Heart left ventricle (tissue), 16 donors: Measurements from ENCODE around the gene NT5DC2. TPM values are rescaled to one million over a fixed set of nuclear protein-coding genes. Genes with fewer than 3 reads are reported as not detected.

Experiments
- ATAC-seq, 4 donors: fragments of 200-7000 bp; cut with Tn5 transposase; one replicate each; pipeline ENCODE4 v1.9.1; 2020 to 2022; ENCODE audit warnings: moderate library complexity in 4 of 4, mild to moderate bottlenecking in 3 of 4, moderate number of reproducible peaks in 1 of 4
- DNase-seq, 5 donors: peaks; one replicate each; pipeline ENCODE4 v3.0.0-alpha.2; 2020
- H3K27ac ChIP-seq, 12 donors: fragments of 200-600 bp; sonication (generic) in 4 of 12; one replicate each; pipeline versions ENCODE4 v1.5.0 to v1.8.0; 2016 to 2022; ENCODE audit warnings: mild to moderate bottlenecking in 2 of 12
- H3K27me3 ChIP-seq, 9 donors: fragments of 200-600 bp; sonication (generic) in 2 of 9; one replicate each; pipeline versions ENCODE4 v1.5.1 to v1.8.0; 2016 to 2022; ENCODE audit warnings: mild to moderate bottlenecking in 3 of 9
- H3K36me3 ChIP-seq, 9 donors: fragments of 200-600 bp; sonication (generic) in 2 of 9; one replicate each; pipeline versions ENCODE4 v1.5.0 to v1.8.0; 2018 to 2022; ENCODE audit warnings: mild to moderate bottlenecking in 2 of 9
- H3K4me1 ChIP-seq, 12 donors: fragments of 200-600 bp; sonication (generic) in 4 of 12; one replicate each; pipeline versions ENCODE4 v1.5.0 to v1.8.0; 2016 to 2022; ENCODE audit warnings: mild to moderate bottlenecking in 3 of 12
- H3K4me3 ChIP-seq, 12 donors: fragments of 200-600 bp; sonication (generic) in 4 of 12; one replicate each; pipeline versions ENCODE4 v1.5.0 to v1.8.0; 2017 to 2022; ENCODE audit warnings: mild to moderate bottlenecking in 9 of 12, moderate library complexity in 4 of 12
- H3K9me3 ChIP-seq, 12 donors: fragments of 200-600 bp; sonication (generic) in 4 of 12; one replicate each; pipeline versions ENCODE4 v1.5.0 to v1.8.0; 2016 to 2022; ENCODE audit warnings: mild to moderate bottlenecking in 1 of 12
- POLR2A ChIP-seq, 2 donors: fragments of 450-650 bp; IDR thresholded peaks; one replicate each; pipeline ENCODE4 v1.6.1; 2017; ENCODE audit warnings: antibody characterized with exemption in 2 of 2, mild to moderate bottlenecking in 2 of 2, moderate library complexity in 2 of 2
- WGBS, 4 donors: extraction: QIAGEN DNeasy Blood & Tissue Kit in 2 of 4; methylation state at CpG; one replicate each; pipeline versions ENCODE4 v1.1.5 to v1.1.7; 2013 to 2018; 5-methylcytosine and 5-hydroxymethylcytosine counted together
- intact Hi-C, 10 donors: fragments of 100-400 bp; cut with DNase I; formaldehyde crosslinking; loops; one replicate each; pipeline versions ENCODE4 v1.11.1 to v1.14.2; 2022
- polyA plus RNA-seq, 2 donors: library from polyadenylated mRNA; stranded (reverse); fragments of 200-250 nt; gene quantifications; one replicate each; pipeline ENCODE4 v1.2.3, GENCODE V29; 2013
- total RNA-seq, 9 donors: library from RNA; depleted of rRNA in 2 of 9; stranded (reverse); fragments of >200 nt in 2 of 9; fragmentation: NEBNext Ultra II Directional in 3 of 9; extraction: Animal tissue kit (Norgen Biotek cat#: 25700) in 3 of 9; gene quantifications; one replicate each; pipeline versions ENCODE4 v1.1.0 to v1.2.4, GENCODE V29; 2016 to 2023
- TF ChIP-seq, protein P1 (sequence below), 12 donors: fragments of 200-600 bp; sonication (generic) in 4 of 12; IDR thresholded peaks; one replicate each; pipeline versions ENCODE4 v1.5.0 to v1.8.0; 2018 to 2022; ENCODE audit warnings: antibody characterized with exemption in 12 of 12, mild to moderate bottlenecking in 5 of 12
- donor health status: ischemic (EF 13 %, LVEDD 7.1; RV severe dilation, severe dysfunction).
- donor health status: healthy with polysubstance abuse.
- donor health status: DM: no; HTN: yes; CAD: no.
- donor health status: DM: no; HTN: no; CAD: no.
- donor health status: ischemic (EF 25% LVEDD 6.9; RV normal size, moderate dysfunction).
- donor health status: ischemic (EF 25% LVEDD 5.7; RV mildly dilated, moderate dysfunction).
- donor health status: healthy.
- donor health status: DM: yes; HTN: yes; CAD: no.
- donor health status: ischemic (EF 35%, LVEDD 5.7; RV mildly dilated, moderate dysfunction).
- donor health status: nonischemic (EF 11% LVEDD 7.7; RV severe dilation, severe dysfunction).
- donor health status: DM: yes; HTN: yes; CAD: no.
- donor health status: PGD.
- donor health status: ischemic (EF 29% LVEDD 5.4; RV normal size, mild dysfunction).
- donor health status: nonischemic (EF 23%, LVEDD 6.1; RV moderate dilation, normal function).

NT5DC2 gene
- total and polyA plus RNA-seq, 11 donors, result 22.8 to 99.6 (median 59.7) TPM

GRCh38 chr3:52570076-52570475 lies 36.4 kb upstream of the NT5DC2 start:
- Histone ChIP-seq H3K27me3 (no peaks in the 10 kb centered on the region), H3K4me1 (peaks cover 0 to 4% (median 0%) of the 10 kb centered on the region in 12 donors), H3K36me3 (peaks cover 0 to 84% (median 35%) of the 10 kb centered on the region in 9 donors), H3K27ac (peak overlapping the region in 3 of 12 donors; percentile 2 to 37 (median 19)), H3K4me3 (no peak overlapping the region), H3K9me3 (no peaks in the 10 kb centered on the region)
- intact Hi-C loops, result no loop called here
- ATAC-seq (peak in 1 of 4 donors; percentile 72), DNase-seq (no peak)
- TF ChIP-seq, protein P1, sequence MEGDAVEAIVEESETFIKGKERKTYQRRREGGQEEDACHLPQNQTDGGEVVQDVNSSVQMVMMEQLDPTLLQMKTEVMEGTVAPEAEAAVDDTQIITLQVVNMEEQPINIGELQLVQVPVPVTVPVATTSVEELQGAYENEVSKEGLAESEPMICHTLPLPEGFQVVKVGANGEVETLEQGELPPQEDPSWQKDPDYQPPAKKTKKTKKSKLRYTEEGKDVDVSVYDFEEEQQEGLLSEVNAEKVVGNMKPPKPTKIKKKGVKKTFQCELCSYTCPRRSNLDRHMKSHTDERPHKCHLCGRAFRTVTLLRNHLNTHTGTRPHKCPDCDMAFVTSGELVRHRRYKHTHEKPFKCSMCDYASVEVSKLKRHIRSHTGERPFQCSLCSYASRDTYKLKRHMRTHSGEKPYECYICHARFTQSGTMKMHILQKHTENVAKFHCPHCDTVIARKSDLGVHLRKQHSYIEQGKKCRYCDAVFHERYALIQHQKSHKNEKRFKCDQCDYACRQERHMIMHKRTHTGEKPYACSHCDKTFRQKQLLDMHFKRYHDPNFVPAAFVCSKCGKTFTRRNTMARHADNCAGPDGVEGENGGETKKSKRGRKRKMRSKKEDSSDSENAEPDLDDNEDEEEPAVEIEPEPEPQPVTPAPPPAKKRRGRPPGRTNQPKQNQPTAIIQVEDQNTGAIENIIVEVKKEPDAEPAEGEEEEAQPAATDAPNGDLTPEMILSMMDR (IDR thresholded peaks at IDR 0.05), result no peak
- no peak for TF ChIP-seq POLR2A (IDR thresholded peaks at IDR 0.05)
- WGBS, 4 donors, result 65 to 79% (median 71%) methylated on average over 4 of the region's 4 CpGs

DNA sequence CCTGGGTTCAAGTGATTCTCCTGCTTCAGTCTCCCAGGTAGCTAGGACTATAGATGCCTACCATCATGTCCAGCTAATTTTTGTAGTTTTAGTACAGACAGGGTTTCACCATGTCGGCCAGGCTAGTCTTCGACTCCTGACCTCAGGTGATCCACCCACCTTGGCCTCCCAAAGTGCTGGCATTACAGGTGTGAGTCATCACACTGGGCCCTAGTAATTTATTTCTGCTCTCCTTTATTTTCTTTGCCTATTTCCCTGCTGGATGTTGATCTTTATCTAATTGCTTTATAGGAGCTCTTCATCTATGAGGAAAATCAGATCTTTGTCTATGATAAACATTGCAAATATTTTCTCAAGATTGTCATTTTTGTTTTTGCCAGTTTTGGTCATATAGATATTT lies 34.4 kb upstream of the NT5DC2 start:
- Histone ChIP-seq H3K9me3 (no peaks in the 10 kb centered on the region), H3K4me3 (no peak overlapping the region), H3K4me1 (peaks cover 0 to 4% (median 0%) of the 10 kb centered on the region in 12 donors), H3K27me3 (no peaks in the 10 kb centered on the region), H3K36me3 (peaks cover 0 to 79% (median 34%) of the 10 kb centered on the region in 9 donors), H3K27ac (no peak overlapping the region)
- DNase-seq (no peak), ATAC-seq (no peak)
- TF ChIP-seq POLR2A (IDR thresholded peaks at IDR 0.05), result no peak
- TF ChIP-seq, protein P1 (IDR thresholded peaks at IDR 0.05), result no peak
- WGBS, 4 donors, result 92 to 97% (median 95%) methylated on average over 2 of the region's 2 CpGs
- intact Hi-C loops, result no loop called here

GRCh38 chr3:52563984-52564383 lies 30.3 kb upstream of the NT5DC2 start:
- no peaks in the 10 kb centered on the region for H3K27me3 ChIP-seq
- no peaks in the 10 kb centered on the region for H3K9me3 ChIP-seq
- H3K4me1 ChIP-seq, result peaks cover 0 to 15% (median 0%) of the 10 kb centered on the region in 12 donors
- H3K36me3 ChIP-seq, result peaks cover 3 to 92% (median 68%) of the 10 kb centered on the region in 9 donors
- intact Hi-C loops, result no loop called here
- no peak overlapping the region for H3K4me3 ChIP-seq
- TF ChIP-seq, protein P1 (IDR thresholded peaks at IDR 0.05), result no peak
- no peak for TF ChIP-seq POLR2A (IDR thresholded peaks at IDR 0.05)
- ATAC-seq, result no peak
- DNase-seq, result no peak
- 86 to 94% (median 92%) methylated on average over 2 of the region's 2 CpGs for WGBS, 4 donors
- H3K27ac ChIP-seq, result no peak overlapping the region

DNA sequence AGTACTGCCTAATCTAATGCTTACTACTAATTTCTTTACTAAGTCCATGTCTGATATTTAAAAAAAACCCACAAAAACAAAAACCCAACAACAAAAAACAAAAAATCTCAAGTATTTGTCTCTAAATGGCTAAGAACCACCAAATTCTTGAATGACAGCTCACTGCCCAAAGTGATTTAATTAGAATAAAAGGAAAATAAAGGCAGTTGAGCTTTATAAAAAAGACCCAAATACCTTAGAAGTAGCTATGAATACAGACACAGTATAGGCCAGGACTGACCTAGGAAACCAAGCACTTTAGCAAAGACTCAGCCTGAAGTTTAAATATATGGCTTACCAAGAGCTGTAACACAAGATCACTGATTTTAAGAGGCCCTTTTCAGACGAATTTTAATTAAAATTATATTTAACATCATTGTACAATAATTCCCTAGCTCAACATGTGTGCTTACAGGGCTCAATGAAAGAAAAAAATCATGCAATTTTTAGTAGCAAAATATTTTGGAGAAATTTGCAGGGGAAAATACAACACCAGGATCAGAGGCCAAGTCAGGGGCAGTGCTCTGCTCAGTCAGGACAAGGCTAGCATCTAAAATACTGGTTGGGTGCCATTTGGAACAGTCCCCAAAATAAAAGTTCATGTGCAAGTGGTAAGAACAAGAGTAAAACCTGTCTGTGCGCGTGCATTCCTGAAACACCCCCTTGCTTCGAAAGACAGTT lies 27.5 kb upstream of the NT5DC2 start:
- DNase-seq, result no peak
- Histone ChIP-seq H3K27me3 (no peaks in the 10 kb centered on the region), H3K9me3 (no peaks in the 10 kb centered on the region), H3K27ac (no peak overlapping the region), H3K4me1 (peaks cover 0 to 19% (median 0%) of the 10 kb centered on the region in 12 donors), H3K36me3 (peaks cover 4 to 99% (median 85%) of the 10 kb centered on the region in 9 donors), H3K4me3 (no peak overlapping the region)
- intact Hi-C loops, result no loop called here
- 64 to 72% (median 68%) methylated on average over 4 of the region's 4 CpGs for WGBS, 4 donors
- peak in 2 of 4 donors; percentile 33 to 56 for ATAC-seq
- TF ChIP-seq, protein P1 (IDR thresholded peaks at IDR 0.05), result no peak
- TF ChIP-seq POLR2A (IDR thresholded peaks at IDR 0.05), result no peak
